HG02678 (cell line): ENCODE measurements around the gene LIN9.
"Not testable (repeated sequence)": the region's sequence is repeated elsewhere in the genome, so short reads cannot be mapped to it uniquely, and the experiment has no call there.

Source experiments
- ATAC-seq: cut with Tn5 transposase; IDR thresholded peaks from one replicate; pipeline ENCODE4 v1.9.1; 2021; ENCODE audit warnings: mild to moderate bottlenecking, moderate library complexity; ENCODE audit not compliant: unreplicated experiment

Gene LIN9

GRCh38 chr1:226276077-226276682 lies 32.8 kb downstream of the LIN9 start:
- ATAC-seq: no peak

GRCh38 chr1:226274138-226274537 lies 34.8 kb downstream of the LIN9 start:
- ATAC-seq: no peak

GRCh38 chr1:226272233-226272902 lies 36.6 kb downstream of the LIN9 start:
- not testable (repeated sequence) for ATAC-seq

GRCh38 chr1:226268421-226269124 lies 40.4 kb downstream of the LIN9 start:
- ATAC-seq: no peak

GRCh38 chr1:226261818-226262217 lies 47.1 kb downstream of the LIN9 start:
- ATAC-seq: no peak

- no peak for ATAC-seq
These were observed 53.6 kb downstream of the LIN9 start for GRCh38 chr1:226255380-226255779.

DNA sequence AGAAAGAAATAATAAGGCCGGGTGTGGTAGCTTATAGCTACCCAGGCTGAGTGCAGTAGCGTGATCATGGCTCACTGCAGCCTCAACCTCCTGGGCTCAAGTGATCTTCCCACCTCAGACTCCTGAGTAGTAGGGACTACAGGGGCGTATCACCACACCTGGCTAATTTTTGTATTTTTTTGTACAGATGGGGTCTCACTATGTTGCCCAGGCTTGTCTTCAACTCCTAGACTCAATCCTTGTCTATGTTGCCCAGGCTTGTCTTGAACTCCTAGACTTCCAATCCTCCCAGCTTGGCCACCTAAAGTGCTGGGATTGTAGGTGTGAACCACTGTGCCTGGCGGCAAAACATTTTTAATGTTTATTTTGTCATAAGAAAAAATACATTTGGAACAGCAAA lies 55.0 kb downstream of the LIN9 start:
- ATAC-seq: no peak

GRCh38 chr1:226252841-226253240 lies 56.1 kb downstream of the LIN9 start:
- ATAC-seq: not testable (repeated sequence)

GRCh38 chr1:226250511-226250910 lies 58.5 kb downstream of the LIN9 start:
- ATAC-seq: no peak

- no peak for ATAC-seq
These were observed 60.2 kb downstream of the LIN9 start for GRCh38 chr1:226248796-226249195.

DNA sequence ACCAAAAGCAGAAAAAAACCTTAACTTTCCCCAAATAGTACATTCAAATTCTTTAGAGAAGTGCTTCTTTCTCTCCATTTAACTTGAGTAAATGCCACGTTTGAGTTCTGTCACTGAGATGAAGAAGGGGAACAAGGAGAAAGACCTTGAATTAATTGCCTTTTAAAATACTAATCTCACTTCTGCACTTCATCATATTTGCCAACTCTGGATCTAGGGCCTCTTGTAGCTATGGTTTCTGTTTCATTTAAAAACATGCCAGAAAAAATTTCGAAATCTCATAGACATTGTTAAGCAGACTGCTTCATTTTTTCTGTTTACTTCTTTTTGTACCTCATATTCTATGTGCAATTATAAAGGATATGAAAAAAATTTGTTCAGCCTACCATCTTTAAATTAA lies 60.9 kb downstream of the LIN9 start:
- ATAC-seq: no peak

DNA sequence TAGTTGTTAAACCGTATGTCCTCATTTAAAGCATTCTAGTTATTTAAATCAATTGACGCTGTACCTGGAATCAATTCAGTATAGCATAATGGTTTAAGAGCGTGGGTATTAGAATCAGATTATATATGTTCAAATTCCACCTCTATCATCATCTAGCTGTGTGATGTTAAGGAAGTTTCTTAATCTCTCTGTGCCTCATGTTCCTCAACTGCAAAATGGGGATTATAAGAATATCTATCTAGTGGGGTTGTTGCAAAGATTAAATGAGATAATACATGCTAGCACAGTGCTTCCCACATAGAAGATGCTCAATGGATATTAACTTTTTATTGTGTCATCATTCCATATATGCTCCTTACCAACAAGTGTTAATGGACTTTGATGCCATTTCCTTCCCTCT lies 69.5 kb downstream of the LIN9 start:
- no peak for ATAC-seq

- ATAC-seq: no peak
These were observed 72.1 kb downstream of the LIN9 start for GRCh38 chr1:226236826-226237225.

- no peak for ATAC-seq
These were observed 75.2 kb downstream of the LIN9 start for GRCh38 chr1:226233806-226234205.

DNA sequence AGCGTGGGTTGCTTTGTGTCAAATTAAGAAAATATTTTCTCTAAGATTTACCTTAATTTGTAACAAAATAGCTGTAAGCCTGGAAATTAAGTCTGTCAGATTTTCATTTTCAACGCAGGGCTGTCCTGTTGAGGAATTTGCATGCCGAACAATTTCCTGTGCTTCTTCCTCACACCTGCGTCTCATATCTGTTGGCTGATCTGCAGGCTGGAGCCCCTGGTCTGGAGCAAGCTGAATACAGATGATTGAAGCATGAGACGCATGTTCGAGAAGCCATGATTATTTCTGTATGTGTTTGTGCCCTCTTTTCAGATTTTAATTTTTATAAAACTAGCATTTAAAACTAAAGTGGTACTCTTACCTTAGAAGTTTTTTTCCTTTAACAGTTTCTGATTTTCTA lies 75.7 kb downstream of the LIN9 start:
- ATAC-seq: peak; percentile 78

DNA sequence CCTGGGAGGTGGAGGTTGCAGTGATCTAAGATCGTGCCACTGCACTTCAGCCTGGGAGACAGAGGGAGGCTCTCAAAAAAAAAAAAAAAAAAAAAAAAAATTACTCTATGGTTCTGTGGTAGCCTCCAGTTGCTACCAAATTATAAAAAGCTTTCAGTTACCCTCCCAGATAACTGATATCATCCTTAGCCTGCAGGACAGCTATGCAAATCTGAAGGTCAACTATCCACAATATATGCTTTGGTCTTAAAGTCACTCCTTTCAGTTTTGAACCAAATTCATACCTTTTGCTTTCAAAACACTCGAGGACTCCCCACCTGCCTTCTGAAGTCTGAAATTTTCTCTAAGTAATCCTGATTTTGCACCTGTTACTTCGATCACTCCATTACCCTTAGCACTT lies 82.4 kb downstream of the LIN9 start:
- no peak for ATAC-seq

DNA sequence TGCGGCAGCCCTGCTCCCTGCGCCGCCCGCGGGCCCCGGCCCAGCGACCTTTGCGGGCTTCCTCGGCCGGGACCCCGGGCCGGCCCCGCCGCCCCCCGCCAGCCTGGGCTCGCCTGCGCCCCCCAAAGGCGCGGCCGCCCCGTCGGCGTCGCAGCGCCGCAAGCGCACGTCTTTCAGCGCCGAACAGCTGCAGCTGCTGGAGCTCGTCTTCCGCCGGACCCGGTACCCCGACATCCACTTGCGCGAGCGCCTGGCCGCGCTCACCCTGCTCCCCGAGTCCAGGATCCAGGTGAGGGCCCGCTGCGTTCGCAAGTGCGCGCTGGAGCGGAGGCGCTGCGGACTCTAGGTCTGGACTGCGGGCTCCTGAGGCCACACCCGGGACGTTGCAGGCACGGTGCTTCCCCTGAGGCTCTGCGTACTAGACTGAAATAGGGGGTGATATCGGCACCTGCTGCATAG lies 85.1 kb downstream of the LIN9 start:
- peak; percentile 75 for ATAC-seq

GRCh38 chr1:226223157-226223785 lies 85.7 kb downstream of the LIN9 start, which contains the start of gene MIXL1:
Gene MIXL1, plus strand, starts transcription at chr1:226223664. Its CDS starts 18 bp downstream, at chr1:226223682.
- ATAC-seq: peak; percentile 40

GRCh38 chr1:226222686-226223085 lies 86.3 kb downstream of the LIN9 start:
- ATAC-seq: no peak

- no peak for ATAC-seq
These were observed 88.3 kb downstream of the LIN9 start for GRCh38 chr1:226220473-226221189.

- no peak for ATAC-seq
These were observed 91.7 kb downstream of the LIN9 start for GRCh38 chr1:226217273-226217672.
